ENCODE data around the gene AFTPH.

The AFTPH gene

DNA sequence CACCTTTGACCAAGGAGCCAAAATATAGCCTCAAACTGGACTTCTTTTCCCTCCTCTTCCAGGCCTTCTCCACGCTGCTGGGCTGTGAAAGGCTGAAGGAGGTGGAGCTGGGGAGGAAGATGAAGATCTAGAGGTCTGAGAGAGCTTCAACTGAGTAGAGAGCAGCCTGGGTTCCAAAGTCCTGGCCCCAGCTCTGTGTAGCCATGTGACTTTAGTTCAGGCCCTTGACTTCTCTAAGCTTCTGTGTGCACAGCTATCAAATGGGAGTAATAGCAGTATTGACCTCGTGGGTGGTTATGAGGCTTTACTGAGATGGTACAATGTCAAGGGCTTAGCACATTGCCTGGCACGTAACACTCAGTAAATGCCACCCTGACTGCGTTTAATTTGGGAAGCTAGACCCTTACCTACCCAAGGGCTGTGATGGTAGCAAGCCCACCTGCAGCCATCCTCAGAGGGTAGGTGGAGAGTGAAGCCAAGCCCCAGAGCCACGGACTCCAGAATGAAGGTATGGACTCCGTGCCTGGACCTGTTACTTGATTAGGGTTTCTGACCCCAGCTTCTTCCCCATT lies 91.2 kb downstream of the AFTPH start:
- DNase-seq: no peak

DNA sequence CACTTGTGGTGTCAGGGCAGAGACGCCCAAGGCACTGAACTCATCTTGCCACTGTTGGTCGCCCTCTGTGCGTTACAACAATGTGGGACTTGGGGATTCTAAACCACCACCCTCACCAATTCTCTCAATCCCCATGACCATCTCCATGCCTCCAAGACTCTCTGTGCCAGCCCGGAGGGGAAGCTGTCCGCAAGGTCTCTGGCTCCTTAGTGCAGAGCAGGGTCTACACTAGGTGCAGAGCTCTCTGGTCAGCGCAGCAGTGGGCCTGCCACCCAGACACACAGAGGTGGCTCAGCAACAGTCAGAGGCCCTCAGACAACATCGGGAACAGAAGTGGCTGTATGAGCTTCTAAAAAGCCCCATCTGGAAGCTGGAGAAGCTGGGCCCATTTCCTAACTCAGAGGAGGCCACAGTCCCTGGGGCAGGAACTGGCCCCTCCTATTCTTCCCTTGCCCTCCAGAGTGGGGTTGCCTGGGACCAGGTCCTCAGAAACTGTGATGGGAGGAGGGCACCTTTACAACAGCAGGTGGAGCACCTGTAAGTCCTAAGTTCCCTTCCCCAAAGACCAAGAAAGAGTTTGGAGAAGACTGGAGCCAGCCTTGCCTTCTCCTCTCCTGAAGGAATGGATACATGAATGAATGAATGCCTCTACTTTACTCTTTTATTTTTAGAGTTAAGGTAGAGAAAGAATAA lies 91.9 kb downstream of the AFTPH start:
- no peak for DNase-seq

DNA sequence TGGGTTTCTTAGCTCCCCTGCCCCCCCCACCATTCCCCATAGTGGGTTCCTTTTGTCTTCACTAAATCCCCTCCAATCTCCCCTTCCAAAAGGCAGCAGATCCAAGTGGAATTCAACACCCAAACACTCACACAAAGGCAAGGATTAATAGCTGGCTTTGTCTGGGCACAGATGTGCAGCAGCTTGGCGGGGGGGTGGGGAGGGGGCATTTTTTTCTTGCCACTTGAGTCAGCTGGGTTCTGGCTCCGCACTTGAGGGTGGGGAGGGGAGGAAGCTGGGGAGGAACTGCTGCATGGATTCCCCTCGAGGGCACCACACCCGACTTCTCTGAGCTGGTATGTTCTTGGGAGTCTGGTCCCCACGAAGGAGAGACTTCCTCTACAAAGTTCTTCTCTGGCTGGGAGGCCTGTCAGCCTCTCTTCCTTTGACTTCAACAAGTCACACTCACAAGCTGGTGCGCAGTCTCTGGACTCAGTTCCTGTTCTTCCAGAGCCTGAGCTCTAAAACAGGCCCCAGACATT lies 93.6 kb downstream of the AFTPH start:
- peak; percentile 19 for DNase-seq

DNA sequence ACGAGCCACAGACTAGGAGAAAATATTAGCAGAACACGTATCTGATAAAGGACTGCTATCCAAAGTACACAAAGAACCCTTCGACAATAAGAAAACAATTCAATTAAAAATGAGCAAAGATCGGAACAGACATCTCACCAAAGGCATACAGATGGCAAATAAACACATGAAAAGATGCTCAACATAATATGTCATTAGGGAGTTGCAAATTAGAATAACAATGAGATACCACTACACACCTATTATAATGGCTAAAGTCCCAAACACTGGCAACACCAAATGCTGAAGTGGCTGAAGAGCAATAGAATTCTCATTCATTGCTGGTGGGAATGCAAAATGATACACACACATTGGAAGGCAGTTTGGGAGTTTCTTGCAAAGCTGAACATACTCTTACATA lies 96.5 kb downstream of the AFTPH start:
- DNase-seq: no peak

DNA sequence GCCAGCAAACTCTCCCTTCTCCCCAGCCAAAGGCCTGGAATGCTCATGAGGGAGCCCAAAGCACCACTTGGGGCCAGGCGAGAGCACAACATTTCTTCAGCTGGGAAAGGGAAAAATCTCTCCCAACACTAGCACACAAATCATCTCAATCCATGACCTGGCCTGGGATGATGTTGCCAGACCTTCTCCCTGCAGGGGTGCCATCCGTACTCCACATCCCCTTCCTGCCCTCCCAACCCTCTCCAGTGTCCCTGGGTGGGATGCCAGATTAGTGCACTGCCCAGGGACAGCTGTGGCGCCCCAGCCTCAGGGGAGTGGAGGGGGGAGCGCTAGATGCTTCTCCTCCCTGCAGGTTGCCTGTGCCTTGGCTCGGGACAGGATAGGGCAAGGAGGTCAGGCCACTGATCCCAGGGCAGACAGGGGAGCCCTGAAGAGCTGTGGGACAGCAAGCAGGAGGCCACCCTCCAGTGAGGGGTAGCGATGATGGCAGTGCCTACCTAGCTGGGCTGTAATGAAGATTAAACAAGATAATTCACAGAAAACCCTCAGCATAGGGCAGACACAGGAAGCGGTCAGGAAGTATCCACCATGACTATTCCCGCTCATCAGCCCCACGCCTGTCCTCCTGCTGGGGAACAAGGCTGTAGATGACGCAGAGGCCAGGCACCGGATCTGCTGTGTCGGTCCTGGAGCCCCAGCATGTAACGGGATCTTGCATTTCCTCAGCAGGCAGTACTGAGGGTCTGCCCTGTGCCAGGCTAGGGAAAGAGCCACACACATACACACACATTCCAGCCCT lies 98.5 kb downstream of the AFTPH start:
- no peak for DNase-seq

DNA sequence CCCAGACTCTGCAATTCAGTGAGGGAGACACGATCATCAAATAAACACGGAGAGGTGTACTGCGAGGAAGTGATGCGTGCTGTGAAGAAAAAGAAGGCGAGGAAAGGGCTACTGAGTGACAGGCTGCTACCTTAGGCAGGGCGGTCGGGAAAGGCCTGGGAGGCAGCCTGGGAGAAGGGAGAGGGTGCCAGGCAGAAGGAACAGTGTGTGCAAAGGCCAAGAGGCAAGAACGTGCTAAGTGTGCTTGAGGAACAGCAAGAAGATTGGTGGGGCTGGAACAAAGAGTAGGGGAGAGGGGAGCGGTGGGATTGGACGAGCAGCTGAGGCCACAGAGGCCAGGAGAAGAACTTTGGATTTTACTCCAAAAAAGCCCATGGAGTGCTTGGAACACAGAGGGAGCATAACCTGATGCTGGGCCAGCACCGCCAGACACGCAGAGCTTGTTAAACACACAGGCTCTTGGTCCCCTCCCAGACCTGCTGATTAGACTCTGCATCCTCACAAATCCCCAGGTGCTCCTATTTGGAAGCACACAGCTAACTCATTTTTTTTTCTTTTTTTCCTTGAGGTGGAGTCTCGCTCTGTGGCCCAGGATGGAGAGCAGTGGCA lies 99.2 kb downstream of the AFTPH start:
- no peak for DNase-seq

DNA sequence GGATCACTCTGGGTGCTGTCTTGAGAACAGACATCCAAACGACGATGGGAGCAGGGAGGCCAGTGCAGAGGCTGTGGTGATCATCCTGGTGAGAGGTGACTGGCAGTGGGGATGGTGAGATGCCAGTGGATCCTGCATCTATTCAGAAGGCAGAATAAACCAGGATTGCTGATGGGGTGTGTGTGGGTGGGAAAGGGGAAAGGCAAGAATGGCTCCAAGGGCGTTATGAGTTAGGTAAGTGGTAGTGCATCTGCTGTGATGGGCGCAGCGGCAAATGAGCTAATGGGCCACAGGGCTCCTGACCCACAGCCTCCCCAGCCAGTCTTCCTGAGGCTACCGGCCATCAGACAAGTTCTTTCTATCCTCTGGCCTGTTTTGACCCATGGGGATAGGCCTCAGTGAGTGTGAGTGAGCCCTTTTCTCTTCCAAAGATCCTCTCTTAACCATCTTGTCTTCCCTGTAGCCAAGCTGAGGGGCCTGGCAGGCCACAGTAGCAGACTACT lies 100.0 kb downstream of the AFTPH start:
- DNase-seq: no peak

DNA sequence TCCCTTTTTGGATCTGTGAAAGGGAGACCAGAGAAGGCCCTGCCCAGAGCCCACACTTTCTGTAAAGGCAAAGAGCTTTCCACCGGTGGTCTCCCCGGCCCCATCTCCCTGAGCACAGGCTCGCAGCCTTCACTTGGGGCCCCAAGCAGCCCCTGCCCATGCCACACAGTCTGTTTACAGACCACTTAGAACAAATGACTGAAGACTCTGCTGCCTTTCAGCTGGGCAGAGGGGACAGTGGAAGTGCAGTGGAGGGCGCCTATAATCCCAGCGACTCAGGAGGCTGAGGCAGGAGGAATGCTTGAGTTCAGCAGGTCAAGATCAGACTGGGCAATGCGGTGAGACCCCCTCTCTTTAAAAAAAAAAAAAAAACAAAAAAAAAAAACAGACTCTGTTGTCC lies 100.7 kb downstream of the AFTPH start:
- no peak for DNase-seq

DNA sequence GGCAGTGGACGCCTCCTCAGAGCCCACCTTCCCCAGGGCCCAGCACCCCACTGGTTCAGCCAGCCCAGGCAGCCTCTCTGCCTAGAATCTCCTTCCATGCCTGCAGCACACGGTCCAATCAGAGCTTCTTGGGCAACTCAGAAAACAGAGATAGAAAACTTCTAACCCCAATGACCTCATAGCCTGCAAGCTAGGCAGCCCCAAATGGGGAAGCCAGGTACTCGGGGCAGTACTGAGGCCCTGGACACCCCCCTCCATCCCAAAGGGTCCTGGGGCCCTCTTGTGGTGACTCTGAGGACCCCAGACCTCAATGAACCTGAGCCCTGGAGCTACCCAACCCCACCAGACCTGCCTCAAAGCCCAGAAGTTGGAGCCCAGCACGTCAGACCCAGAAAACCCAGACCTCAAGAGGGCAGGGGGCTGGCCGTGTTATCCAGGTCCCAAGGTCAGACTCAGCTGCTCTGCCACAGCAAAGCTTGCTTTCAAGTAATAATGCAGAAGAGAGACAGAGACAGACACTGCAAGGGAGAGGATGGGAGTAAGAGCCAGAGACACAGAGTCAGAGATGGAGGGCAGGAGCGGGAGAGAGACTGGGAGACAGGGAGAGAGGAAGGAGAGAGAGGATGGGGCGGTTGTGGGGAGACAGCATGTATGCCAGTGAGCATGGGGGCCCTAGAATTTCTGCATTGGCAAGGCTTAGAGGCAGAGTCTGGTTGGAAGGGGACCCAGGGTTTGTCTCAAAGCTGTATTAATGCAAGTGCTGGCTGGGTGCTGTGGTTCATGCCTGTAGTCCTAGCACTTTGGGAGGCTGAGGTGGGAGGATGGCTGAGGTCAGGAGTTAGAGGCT lies 101.4 kb downstream of the AFTPH start:
- DNase-seq: peak; percentile 27

DNA sequence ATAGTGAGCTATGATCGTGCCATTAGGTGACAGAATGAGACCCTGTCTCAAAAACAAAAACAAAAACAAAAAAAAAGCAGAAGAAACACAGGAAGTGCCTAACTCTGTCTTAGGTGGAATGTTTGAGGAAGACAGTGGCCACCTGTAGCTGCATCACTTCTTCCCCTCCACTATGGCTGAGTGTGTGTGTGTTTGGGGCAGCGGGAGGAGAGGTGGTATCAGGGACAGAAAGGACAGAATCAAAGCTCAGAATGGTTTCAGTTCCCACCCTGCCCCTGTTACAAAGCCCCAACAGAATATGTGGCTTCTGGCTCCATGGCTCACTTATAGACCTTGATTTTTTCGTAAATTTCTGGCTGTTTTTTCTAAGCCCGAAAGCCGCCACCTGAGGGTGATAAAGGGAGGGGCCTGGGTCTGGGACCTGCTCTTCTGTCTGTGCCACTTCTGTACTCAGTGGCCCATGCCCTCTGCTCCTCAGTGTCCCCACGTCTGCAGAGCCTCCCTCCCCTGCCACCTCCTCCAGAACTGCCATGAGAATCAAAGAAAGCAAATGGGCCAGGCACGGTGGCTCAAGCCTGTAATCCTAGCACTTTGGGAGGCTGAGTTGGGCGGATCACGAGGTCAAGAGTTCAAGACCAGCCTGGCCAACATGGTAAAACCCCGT lies 102.2 kb downstream of the AFTPH start:
- DNase-seq: no peak

DNA sequence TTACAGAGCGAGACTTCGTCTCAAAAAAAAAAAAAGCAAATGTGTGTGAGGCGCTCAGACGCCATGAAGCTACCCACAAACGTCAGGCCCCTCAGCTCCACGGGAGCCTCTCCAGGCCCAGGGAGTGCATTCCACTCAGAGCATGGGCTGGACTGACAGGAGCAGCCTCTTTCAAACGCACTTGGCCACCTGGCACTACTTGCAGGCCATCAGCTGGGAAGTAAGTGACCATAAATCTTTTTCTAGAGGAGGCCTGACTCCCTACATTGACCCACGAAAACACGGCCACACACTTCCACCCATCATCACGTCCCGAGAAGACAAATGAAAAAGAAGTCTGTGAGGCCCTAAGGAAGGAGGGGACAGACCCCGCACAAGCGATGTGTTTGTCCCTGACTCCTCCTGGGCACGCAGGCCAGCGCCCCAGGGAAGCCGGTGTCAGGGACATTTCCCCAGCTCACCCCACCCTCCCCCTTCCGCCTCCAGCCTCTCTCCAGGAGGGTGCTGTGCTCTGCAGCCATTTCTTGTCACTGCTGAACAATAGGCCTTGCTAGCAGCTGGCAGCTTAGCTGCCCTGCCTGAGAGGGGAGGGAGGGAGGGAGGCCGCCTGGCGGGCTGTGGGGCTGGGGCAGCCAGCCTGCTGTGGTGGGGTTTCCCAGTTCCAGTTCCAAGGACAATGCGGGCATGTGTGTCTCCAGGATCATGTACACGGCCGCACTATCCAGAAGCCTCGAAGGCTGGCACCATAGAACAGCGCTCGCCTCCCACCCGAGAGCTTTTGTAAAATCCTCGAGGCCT lies 103.0 kb downstream of the AFTPH start:
- DNase-seq: no peak

DNA sequence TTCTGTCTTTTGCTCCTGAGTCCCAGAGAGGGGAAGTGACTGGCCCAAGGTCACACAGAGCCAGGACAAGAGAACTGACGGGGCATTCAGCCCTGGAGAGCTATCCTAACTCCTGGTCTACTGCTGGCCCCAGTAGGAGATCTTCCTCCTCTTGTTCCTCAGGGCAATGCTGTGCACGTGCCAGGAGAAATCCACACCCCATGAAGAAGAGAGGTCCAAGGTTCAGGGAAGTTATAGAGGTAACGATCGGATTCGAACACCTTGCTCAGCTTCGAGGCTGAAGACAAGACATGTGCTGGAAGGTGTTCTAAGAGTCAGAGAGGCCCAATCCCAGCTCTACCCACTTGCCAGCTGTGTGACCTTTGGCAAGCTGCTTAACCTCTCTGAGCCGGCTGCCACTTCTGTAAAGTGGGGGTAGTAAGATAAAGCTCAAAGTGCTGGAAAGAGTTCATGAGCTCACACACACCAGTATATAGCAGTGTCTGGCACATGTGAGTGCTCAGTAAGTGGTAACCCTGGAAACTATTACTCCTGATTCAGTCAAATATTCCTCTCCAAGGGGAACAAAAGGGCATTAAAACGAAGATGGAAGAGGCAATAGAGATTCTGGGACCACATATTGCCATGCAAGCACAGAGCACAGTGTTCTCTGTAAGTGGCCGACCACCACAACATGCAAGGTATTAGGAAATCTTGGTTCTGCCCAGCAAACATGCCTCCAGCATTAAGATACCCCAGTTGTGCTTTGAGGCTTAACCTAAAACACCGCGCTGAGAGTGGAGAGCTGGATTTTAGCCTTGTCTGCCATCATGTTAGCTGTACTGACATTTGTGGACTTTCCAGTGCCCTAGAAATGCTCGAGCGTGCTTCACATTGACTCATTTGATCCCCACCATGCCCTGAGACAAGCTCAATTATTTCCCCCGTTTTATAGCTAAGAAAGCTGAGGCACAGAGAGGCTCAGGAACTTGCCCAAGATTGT lies 104.0 kb downstream of the AFTPH start:
- DNase-seq: no peak

DNA sequence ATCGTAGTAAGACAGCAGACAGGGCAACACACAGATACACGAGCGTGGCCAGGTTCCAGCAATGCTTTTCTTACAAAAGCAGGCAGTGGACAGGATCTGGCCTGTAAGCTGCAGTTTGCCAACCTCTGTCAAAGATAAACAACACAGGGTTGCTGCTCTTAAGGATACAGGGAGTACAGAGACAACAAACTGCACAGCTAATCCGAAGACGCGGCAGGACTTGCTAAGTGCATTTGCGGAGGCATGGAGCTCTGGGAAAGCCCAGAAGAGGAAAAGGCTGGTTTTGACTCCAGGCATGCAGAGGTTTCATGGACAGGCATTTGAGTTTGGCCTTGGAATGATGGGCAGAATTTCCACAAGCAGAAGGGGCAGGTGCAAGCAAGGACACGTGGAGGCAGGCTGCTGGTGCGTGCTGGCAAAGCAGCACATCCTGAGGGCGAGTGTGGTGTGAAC lies 105.2 kb downstream of the AFTPH start:
- DNase-seq: no peak

DNA sequence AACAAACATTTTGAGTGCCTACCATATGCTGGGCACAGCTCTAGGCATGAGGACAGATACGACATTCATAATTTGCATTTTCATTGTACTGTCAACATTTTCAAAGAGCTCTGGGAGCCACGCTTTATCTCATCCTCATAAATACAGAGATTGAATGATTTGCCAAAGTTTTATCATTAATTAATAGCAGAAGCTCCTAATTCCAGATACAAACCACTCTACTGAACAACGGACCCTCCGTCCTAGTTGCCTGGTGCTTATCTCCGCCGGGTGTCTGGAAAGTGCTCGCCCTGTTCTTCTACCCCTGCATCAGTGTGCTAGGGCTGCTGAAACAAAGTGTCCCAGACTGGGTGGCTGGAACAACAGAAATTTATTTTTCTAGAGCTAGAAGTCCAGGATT lies 105.7 kb downstream of the AFTPH start:
- no peak for DNase-seq

DNA sequence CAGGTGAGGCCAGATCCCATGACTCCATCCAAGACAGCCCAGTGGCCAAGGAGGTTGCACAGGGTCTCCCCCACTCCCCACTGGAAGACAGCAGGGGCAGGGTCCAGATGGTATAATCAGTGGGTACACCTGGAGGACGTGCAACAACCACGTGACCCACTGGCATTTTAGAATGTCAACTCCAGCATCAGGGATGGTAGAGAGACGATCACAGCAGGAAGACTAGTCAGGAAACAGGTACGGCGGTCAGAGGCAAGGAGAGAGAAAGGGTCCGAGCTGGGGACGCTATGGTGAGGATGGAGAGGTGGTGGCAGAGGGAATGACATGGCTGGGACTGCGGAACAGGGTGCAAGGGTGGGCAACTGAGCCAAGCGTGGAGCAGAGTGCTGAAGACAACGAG lies 106.6 kb downstream of the AFTPH start:
- no peak for DNase-seq

DNA sequence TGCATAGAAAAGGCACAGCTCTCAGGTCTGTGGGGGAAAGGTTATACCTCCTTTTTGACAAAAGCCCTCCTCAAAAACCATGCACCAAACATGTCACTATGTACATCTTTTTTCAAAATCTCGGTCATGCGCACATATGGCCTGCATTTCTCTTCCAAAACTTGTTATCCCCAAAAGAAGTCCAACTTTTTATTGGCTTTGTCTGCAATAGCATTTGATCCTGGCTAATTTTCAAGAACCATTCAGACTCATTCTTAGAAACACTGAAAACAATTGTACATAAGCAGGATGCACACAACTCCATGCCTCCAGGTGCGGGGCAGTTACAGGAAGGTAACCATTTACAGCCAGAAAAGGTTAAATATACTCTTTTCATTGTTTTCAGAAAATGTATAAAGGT lies 107.6 kb downstream of the AFTPH start:
- DNase-seq: no peak

DNA sequence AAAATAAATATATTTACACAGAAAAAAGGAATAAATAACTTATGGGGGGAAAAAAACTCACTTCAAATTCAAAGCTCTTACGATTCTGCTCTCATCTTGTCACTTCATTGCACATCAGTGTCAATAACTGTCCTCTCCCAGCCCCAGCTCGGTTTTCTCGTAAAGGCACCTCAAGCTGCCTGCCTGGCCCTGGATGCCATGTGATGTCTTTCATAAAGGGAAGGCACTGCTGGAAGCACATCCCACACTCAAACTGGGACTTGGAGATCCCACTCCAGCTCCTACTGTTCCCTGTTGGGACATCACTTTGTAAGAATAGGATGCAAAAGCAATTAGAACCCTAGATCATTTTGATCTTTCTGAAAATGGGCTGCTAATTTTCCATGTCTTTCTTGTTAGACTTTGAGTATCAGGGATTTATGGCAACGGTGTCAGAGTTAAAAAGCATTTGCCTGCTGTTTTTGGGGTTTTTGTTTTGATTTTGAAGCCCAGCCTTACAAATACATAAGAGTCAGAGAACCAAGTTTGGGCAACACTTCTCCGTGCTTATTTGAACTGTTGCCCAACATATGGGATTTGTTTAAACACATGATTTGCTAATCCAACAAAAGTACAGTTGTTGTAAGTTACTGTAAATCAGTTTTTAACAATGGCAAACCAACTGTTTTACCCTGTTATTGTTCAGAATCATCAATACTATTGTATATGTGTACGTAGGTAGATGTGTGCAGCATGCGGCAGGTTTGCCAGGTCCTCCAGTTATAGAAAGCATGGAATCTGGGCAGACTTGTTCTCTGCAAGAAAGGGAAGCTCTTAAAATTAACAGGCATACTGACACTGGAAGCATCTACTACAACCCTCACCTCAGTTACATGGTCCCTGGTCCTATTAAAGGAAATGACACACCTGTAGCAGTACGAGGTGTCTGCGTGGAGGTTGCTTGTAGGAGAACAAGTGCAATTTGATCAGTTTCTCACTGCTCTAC lies 109.0 kb downstream of the AFTPH start:
- DNase-seq: no peak
